ENCODE results near the gene METTL21C. TPM values are rescaled to one million over a fixed set of nuclear protein-coding genes. Genes with fewer than 3 reads are reported as not detected.

Gene METTL21C
- total RNA-seq, 1 donor from 2014 or later, result not detected

DNA sequence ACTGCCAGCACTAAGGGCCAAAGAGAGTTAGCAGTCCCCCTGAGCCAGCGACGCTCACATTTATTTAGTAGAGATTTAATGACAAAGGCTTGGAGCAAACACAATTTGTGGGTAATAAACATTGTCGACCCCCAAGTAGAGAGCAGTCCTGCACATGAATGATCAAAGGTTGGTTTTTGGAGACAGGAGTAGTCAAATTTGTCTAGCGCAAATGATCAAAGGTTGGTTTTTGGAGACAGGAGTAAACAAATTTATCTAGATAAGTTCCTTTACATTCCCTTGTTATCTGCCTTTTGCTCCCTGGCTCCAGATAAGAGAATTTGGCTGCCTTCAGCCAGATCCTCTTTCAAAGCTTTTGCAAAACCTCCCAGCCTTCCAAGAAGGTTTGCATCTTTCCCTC lies 26.9 kb downstream of the METTL21C start:
- DNase-seq (ENCODE audit: extremely low read depth, low read depth, low spot score), result no peak

DNA sequence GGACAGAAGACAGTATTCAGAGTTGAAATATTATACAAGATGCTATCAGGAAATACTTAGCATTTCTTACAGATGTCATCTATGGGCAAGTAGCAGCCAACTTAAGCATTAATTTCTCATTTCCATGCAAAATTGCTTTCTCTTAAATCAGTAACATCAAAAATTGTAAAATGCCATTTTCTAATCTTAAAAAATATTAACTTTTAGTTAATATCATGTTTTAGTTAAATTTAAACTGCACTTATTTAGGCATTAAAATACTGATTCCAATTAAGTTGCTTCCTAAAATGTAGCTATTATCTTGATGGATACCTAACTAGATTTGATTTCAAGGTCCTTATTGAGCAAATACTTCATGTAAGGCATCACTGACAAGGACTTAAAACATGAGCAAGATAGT lies 27.8 kb downstream of the METTL21C start:
- no peak for DNase-seq (ENCODE audit: extremely low read depth, low read depth, low spot score)

DNA sequence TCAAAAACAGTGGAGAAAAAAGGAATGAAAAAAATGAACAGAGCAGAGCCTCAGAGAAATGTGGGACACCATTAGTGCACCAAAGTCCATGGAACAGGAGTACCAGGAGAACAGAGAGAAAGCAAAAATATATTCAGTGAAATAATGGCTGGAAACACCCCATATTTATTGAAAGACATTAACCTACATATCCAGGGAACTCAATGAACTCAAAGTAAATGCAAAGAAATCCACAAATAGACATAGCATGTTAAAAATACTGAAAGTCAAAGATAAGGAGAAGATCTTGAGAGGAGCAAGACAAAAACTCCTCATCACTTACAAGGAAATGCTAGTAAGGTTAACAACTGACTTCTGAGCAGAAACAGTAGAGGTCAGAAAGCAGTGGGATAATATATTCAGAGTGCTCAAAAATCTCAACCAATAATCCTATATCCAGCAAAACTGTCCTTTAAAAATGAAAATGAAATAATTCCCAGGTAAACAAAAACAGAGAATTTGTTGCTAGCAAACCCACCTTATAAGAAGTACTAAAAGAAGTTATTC lies 35.6 kb downstream of the METTL21C start:
- no peak for DNase-seq (ENCODE audit: extremely low read depth, low read depth, low spot score)

DNA sequence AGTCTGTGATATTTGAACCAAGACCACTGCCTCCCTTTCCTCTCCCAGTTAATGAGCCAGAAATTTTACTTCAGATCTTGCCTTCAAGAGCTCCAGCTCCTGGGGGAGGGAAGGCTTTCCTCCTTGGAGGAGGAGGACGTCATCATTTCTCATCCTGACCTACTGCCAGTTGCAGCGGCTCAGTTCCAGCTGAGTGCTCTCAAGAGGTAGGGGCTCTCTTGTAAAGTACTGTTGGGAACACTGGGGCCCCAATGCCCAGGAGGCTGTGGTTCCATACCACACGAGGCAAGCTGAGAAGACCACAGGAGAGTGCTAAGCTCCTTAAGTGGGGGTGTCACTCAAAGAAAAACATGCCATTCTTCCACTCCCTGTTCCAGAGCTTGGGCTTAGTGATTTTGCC lies 36.2 kb downstream of the METTL21C start:
- DNase-seq (ENCODE audit: extremely low read depth, low read depth, low spot score), result no peak

DNA sequence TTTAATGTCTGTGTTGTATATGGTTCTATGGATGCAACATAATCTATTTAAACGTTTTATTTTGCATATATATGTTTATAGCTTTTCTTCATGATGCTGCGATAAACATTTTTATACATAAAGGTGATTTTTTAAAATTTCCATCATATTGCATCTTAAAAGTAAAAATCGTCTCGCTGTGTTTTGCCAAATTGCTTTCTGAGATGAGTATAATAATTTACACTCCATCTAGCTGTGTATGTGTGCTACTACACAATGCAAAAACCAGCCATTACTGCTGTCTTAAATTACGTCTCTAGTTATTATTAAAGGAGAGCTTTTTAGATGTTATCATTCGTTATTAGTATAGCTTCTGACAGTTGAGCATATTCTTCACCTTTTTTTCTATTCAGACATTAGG lies 37.2 kb downstream of the METTL21C start:
- no peak for DNase-seq (ENCODE audit: extremely low read depth, low read depth, low spot score)

DNA sequence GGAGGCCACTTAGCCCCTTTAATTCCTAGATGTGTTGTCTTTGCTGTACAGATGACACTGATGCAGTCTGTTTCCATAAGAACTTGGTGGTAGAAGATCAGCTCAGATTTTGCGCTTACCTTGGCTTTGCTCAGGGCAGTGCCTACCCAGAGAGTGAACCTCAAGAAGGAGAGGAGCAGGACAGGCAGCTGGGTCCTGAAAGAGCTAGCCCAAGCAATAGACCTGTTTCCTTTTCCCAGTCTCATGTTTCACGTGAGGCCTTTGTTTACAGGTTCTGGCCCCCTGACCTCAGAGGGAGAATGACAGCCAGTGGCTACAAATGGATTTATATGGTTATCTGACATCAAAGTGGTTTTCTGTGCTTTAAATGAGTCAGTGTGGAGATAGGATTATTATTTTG lies 40.1 kb downstream of the METTL21C start:
- no peak for DNase-seq (ENCODE audit: extremely low read depth, low read depth, low spot score)

DNA sequence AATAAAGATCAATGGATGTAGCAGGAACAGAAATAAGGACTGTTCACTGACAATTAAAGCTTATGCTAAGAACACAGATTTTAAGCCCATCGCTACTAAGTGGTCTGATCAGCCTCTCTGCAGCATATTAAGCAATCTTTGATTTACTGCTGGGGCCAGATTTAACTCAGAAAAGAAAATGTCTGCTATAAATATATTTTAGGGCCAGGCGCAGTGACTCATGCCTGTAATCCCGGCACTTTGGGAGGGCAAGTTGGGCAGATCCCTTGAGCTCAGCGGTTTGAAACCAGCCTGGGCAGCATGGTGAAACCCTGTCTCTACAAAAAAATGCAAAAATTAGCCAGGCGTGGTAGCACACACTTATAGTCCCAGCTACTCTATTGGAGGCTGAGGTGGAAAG lies 43.0 kb downstream of the METTL21C start:
- no peak for DNase-seq (ENCODE audit: extremely low read depth, low read depth, low spot score)

DNA sequence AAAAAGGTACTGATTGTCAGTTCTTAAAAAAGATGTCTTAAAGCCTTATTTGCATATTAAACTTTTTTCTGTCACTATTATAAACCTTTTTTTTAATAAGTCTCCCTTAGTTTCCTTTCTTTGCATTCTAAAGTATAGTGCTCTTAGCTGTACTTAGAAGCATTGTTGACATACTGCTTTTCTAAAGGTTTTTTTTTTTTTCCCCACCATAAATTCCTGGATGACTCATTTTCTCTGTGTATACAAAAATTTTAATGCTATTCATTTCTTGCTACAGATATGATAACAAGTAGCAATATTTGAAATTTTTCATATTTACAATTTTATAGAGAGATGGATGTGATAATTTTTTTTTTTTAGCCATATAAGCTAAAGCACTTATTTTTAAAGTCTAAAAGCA lies 43.5 kb downstream of the METTL21C start:
- DNase-seq (ENCODE audit: extremely low read depth, low read depth, low spot score), result no peak

DNA sequence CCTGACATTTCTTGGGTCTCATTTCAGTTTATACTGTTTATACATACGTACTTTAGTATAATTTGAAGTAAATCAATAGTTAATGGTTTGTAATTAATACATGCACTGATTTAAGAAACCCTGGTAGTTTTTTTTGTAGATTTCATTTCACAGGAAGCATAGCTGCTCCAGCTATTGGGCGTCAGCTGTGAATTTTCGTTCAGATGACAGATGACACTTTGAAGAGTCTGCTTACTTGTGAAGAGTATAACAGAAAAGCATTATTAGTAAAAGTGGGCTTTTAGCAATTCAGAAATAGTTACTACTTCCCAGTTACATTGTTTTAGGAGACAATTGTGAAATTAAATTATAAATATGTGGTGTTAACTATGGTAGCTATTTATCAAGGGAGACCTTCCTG lies 44.4 kb downstream of the METTL21C start:
- no peak for DNase-seq (ENCODE audit: extremely low read depth, low read depth, low spot score)

DNA sequence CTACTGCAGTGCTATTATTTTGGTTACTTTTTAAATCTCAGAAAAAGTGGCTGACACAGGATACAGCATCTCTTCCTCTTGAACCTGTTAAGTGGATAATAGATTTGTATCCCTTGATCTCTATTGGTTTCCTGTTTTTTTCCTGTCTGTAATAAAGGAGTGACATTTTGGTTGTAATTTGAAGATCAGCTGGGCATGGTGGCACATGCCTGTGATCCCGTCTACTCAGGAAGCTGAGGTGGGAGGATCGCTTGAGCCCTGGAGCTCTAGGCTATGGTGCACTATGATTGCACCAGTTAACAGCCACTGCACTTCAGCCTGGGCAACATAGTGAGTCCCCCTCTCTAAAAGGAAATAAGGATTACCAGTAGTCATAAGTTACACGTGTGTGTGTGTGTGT lies 46.8 kb downstream of the METTL21C start:
- no peak for DNase-seq (ENCODE audit: extremely low read depth, low read depth, low spot score)

DNA sequence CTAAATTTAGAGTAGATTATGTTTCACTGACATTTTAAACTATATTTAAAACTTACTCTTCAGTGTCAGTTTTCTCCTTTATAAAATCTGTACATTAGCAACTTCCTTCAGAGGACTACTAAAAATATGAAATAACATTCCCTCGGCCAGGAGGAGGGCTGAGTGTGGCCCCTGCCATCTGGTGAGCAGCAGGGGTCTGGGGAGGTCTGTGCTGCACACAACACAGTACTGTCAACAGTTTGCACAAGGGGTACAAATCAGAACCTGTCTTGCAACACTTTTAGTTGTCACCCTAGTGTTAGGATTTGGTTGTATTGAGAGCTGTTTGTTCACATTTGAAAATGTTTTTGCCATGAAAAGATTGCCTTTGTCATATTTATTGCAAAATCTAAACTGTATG lies 49.1 kb downstream of the METTL21C start:
- no peak for DNase-seq (ENCODE audit: extremely low read depth, low read depth, low spot score)

DNA sequence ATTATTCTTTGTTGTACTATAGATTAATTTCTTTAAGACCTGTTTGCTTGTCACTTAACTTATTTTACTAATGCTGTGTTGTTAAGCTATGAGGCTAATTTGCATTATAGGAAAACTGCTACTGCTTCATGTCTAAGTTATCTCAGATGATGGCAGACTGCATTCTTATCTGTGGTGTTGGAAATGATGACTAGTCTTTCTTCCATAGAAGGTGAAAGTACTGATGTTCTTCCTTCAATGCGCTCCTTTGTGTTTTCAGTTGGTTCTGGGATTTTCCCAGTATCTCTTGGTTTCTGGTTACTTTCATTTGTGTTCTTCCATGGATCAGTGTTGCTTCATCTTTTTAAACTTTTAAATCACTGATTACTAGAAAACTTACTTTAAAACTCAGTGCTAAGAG lies 51.2 kb downstream of the METTL21C start:
- no peak for DNase-seq (ENCODE audit: extremely low read depth, low read depth, low spot score)

DNA sequence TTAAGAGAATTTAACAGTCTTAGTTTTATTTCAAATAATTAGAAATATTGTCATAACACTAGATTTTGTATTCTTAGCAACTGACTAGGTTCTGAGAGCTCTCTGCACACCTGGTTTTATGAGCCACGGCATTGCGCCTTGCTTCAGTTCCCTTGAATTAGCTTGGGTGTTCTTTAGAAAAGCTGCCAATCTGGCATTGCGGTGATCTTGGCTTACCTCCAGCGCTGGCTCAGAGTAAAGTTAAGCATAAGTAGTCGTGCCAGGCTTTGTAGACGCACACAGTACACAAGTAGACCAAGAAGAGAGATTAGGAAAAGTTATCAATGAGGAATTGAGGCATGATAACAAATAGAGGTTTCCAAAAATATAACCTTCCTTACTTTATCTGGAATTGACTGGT lies 52.4 kb downstream of the METTL21C start:
- no peak for DNase-seq (ENCODE audit: extremely low read depth, low read depth, low spot score)

DNA sequence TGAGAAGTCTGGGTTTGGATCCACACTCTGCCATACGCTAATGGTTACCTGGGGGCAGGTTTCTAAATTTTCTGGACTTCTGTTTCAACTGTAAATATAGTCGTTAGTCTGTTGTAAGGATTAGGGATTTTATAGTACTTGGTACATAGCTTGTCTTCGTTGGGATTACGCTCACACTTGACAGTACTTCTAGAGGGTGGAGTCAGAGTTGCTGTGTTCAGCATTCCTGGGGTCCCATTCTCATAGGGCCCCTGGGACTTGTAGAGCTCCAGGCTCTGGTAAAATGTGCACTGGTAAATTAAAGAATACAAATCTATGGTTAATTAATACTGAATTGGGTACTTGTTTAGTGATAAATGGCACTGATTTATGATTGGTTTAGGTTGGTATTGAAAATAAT lies 52.8 kb downstream of the METTL21C start:
- no peak for DNase-seq (ENCODE audit: extremely low read depth, low read depth, low spot score)

DNA sequence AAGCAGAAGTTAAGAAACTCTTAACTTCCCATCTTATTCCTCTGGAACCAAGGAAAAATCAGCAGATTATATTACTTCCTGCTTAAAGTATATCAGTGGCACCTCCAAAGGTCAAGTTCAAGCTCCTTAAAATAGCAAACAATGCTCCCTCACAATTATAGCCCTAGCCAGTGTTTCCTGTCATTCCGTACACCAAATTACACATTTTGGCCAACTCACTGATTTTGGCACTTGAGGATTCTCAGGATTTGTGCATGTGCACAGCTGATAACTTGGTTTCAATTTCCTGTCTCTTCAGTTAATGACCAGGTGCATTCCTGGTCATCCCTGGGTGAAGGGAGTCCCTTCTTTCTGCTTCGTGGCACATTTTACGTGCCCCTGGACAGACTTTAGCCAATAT lies 56.1 kb downstream of the METTL21C start:
- DNase-seq (ENCODE audit: extremely low read depth, low read depth, low spot score), result no peak

Other genes starting within 250 kb of the METTL21C start
- gene TPP2, start 98.1 kb downstream of the METTL21C start, total RNA-seq, result 46.1 and 47.8 TPM in 2 replicates
- gene TEX30, start 78.7 kb upstream of the METTL21C start, total RNA-seq, result 13.1 and 20.4 TPM in 2 replicates
- 20.6 and 22.1 TPM in 2 replicates for gene POGLUT2, start 103.9 kb upstream of the METTL21C start, total RNA-seq
- 15.5 and 17.6 TPM in 2 replicates for gene BIVM, start 104.1 kb upstream of the METTL21C start, total RNA-seq
- gene ERCC5, start 151.0 kb upstream of the METTL21C start, total RNA-seq, result 41.4 and 48.5 TPM in 2 replicates